ENCODE results near the gene NOTUM.
A peak's percentile ranks its signal among the peaks of the same experiment; 100 is the strongest.

Gene NOTUM

GRCh38 chr17:82008258-82008940 is 47.4 kb upstream of the NOTUM start (continued):
- TF ChIP-seq, protein P1, sequence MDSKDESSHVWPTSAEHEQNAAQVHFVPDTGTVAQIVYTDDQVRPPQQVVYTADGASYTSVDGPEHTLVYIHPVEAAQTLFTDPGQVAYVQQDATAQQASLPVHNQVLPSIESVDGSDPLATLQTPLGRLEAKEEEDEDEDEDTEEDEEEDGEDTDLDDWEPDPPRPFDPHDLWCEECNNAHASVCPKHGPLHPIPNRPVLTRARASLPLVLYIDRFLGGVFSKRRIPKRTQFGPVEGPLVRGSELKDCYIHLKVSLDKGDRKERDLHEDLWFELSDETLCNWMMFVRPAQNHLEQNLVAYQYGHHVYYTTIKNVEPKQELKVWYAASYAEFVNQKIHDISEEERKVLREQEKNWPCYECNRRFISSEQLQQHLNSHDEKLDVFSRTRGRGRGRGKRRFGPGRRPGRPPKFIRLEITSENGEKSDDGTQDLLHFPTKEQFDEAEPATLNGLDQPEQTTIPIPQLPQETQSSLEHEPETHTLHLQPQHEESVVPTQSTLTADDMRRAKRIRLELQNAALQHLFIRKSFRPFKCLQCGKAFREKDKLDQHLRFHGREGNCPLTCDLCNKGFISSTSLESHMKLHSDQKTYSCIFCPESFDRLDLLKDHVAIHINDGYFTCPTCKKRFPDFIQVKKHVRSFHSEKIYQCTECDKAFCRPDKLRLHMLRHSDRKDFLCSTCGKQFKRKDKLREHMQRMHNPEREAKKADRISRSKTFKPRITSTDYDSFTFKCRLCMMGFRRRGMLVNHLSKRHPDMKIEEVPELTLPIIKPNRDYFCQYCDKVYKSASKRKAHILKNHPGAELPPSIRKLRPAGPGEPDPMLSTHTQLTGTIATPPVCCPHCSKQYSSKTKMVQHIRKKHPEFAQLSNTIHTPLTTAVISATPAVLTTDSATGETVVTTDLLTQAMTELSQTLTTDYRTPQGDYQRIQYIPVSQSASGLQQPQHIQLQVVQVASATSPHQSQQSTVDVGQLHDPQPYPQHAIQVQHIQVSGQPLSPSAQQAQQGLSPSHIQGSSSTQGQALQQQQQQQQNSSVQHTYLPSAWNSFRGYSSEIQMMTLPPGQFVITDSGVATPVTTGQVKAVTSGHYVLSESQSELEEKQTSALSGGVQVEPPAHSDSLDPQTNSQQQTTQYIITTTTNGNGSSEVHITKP (tag by site-specific recombination; IDR thresholded peaks at IDR 0.05) = 0 out of 2 replicates have a peak, but pooled peaks have one; percentile 25

- POLR2A ChIA-PET = interaction anchor here (1.0 kb wide), 1 partner anchor 12 kb away, joined by 3 read pairs; no protein-coding TSS in a partner anchor
Observed at GRCh38 chr17:82007495-82008257, 46.7 kb upstream of the NOTUM start.

GRCh38 chr17:82007228-82007494 is 46.2 kb upstream of the NOTUM start:
- peaks cover 6% of the 10 kb centered on the region; the same call in 1 of the 2 replicates for H3K4me1 ChIP-seq (ENCODE audit: control insufficient read depth, insufficient read depth, low read length)
- CTCF ChIA-PET = interaction anchor here (4.7 kb wide), 1 partner anchor 14 kb away, joined by 30 read pairs; no protein-coding TSS in a partner anchor
- H3K36me3 ChIP-seq (ENCODE audit: control insufficient read depth in 2 of 2, insufficient read depth in 1 of 2, low read length in 2 of 2) = peaks cover 0 to 5% of the 10 kb centered on the region in 2 experiments; a peak in 1 of 3 replicates
- TF ChIP-seq ZBTB8A (tag by site-specific recombination; IDR thresholded peaks at IDR 0.05) = no peak
- TF ChIP-seq ZFP37 (tag by site-specific recombination; IDR thresholded peaks at IDR 0.05) = no peak
- no peak for TF ChIP-seq ZEB2 (tag by site-specific recombination; IDR thresholded peaks at IDR 0.05)
- TF ChIP-seq ZSCAN30 (tag by site-specific recombination; IDR thresholded peaks at IDR 0.05) = no peak
- no peak for TF ChIP-seq ZNF660 (tag by site-specific recombination; IDR thresholded peaks at IDR 0.05)
- TF ChIP-seq ZNF768 (tag by site-specific recombination; IDR thresholded peaks at IDR 0.05) = no peak
- no peak for TF ChIP-seq ZNF311 (tag by site-specific recombination; IDR thresholded peaks at IDR 0.05; ENCODE audit: borderline replicate concordance)
- no peak for TF ChIP-seq ZNF292 (tag by site-specific recombination; IDR thresholded peaks at IDR 0.05; ENCODE audit: borderline replicate concordance, low read depth)
- TF ChIP-seq ZBTB44 (tag by site-specific recombination; IDR thresholded peaks at IDR 0.05) = no peak
- no peak for TF ChIP-seq ZNF629 (tag by site-specific recombination; IDR thresholded peaks at IDR 0.05)
- no peak for TF ChIP-seq MYNN (tag by site-specific recombination; IDR thresholded peaks at IDR 0.05; ENCODE audit: borderline replicate concordance)
- TF ChIP-seq ZNF600 (tag by site-specific recombination; IDR thresholded peaks at IDR 0.05) = no peak
- no peak overlapping the region for H3K27ac ChIP-seq (ENCODE audit: extremely low read depth, low read depth, low read length)
- POLR2A ChIA-PET = interaction anchor here (1.0 kb wide), 1 partner anchor 13 kb away, joined by 3 read pairs; no protein-coding TSS in a partner anchor
- H3K4me3 ChIP-seq (ENCODE audit: low read depth, low read length) = no peak overlapping the region
- H3K9me3 ChIP-seq (ENCODE audit: control insufficient read depth, insufficient read depth, low read depth, low read length) = no peaks in the 10 kb centered on the region

More at GRCh38 chr17:82007495-82008257, 46.7 kb upstream of the NOTUM start:
- Histone ChIP-seq H3K36me3 (ENCODE audit: control insufficient read depth in 2 of 2, insufficient read depth in 1 of 2, low read length in 2 of 2) (peaks cover 0 to 5% of the 10 kb centered on the region in 2 experiments; a peak in 1 of 3 replicates), H3K4me1 (ENCODE audit: control insufficient read depth, insufficient read depth, low read length) (peaks cover 6% of the 10 kb centered on the region; the same call in 1 of the 2 replicates), H3K9me3 (ENCODE audit: control insufficient read depth, insufficient read depth, low read depth, low read length) (no peaks in the 10 kb centered on the region), H3K27ac (ENCODE audit: extremely low read depth, low read depth, low read length) (no peak overlapping the region), H3K4me3 (ENCODE audit: low read depth, low read length) (no peak overlapping the region)
- CTCF ChIA-PET = interaction anchor here (1.5 to 4.7 kb wide), 2 partner anchors 13 to 48 kb away, joined by 8 to 30 read pairs; no protein-coding TSS in a partner anchor
- TF ChIP-seq ZNF600 (tag by site-specific recombination; IDR thresholded peaks at IDR 0.05) = peak; percentile 31; the same call in 1 of the 2 replicates
- no peak for TF ChIP-seq ZNF791 (tag by site-specific recombination; IDR thresholded peaks at IDR 0.05)
- TF ChIP-seq KLF7 (tag by site-specific recombination; IDR thresholded peaks at IDR 0.05; ENCODE audit: borderline replicate concordance) = no peak
- TF ChIP-seq ZNF514 (tag by site-specific recombination; IDR thresholded peaks at IDR 0.05) = no peak
- TF ChIP-seq ZNF24 (tag by site-specific recombination; IDR thresholded peaks at IDR 0.05) = no peak
- TF ChIP-seq ZNF549 (tag by site-specific recombination; IDR thresholded peaks at IDR 0.05) = no peak
- peak; percentile 42; the same call in 1 of the 2 replicates for TF ChIP-seq ZFP69B (tag by site-specific recombination; IDR thresholded peaks at IDR 0.05)
- no peak for TF ChIP-seq ZSCAN30 (tag by site-specific recombination; IDR thresholded peaks at IDR 0.05)
- TF ChIP-seq, protein P1 (tag by site-specific recombination; IDR thresholded peaks at IDR 0.05) = no peak
- 0 out of 2 replicates have a peak, but pooled peaks have one; percentile 8 for TF ChIP-seq ZIC2 (tag by site-specific recombination; IDR thresholded peaks at IDR 0.05)

All from HEK293 (cell line).